Temporal lobe (tissue), 1 donor: Measurements from ENCODE around the gene SNN. TPM values are rescaled to one million over a fixed set of nuclear protein-coding genes. Genes with fewer than 3 reads are reported as not detected.

Source experiments
- total RNA-seq: library from RNA; depleted of rRNA; stranded (reverse); fragments of >200 nt; gene quantifications from one replicate; pipeline ENCODE4 v1.2.3, GENCODE V29; 2014

SNN gene
- total RNA-seq, 1 donor from 2014 or later: 159 TPM

Other genes starting within 250 kb of the SNN start
- gene LITAF, start 81.5 kb upstream of the SNN start, total RNA-seq: 13.0 TPM
- 10.3 TPM for gene TXNDC11, start 74.4 kb downstream of the SNN start, total RNA-seq
- gene ZC3H7A, start 128.8 kb downstream of the SNN start, total RNA-seq: 46.7 TPM
- 43.0 TPM for gene RSL1D1, start 183.1 kb downstream of the SNN start, total RNA-seq
- 58.5 TPM for gene GSPT1, start 247.5 kb downstream of the SNN start, total RNA-seq